PC-3 (cell line): Measurements from ENCODE around the gene ABCA8.

Source experiments
- CTCF ChIP-seq: fragments of 300-600 bp; sonication (generic); conservative IDR thresholded peaks from 2 replicates; pipeline ENCODE4 v1.5.1; 2017; ENCODE audit warnings: antibody characterized with exemption, low read depth, mild to moderate bottlenecking, low read length
- EZH2phosphoT487 ChIP-seq: fragments of 300-600 bp; sonication (generic); IDR thresholded peaks from 2 replicates; pipeline ENCODE4 v1.6.1; 2018; ENCODE audit warnings: mild to moderate bottlenecking, antibody characterized with exemption, low read length, borderline replicate concordance

DNA sequence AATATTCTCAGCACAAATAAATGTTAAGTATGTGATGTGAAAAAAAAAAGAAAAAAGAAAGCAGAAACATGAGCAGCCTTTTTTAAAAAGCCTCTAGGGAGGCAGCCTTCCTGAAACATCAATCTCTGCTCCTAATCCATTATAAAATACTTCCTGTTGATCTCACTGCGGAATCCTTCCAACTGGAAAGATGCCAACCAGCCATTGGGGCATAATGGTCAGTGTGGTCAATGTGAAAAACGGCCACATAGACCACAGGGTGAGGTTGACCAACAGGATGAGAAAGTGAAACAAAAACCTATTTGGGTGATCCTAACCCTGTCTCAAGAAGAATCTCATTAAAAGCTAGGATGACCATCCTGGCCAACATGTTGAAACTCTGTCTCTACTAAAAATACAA, 26.1 kb upstream of the ABCA8 start:
- TF ChIP-seq EZH2phosphoT487 (no peak), CTCF (no peak)
